ENCODE data around the gene NUP93. TPM values are rescaled to one million over a fixed set of nuclear protein-coding genes. Genes with fewer than 3 reads are reported as not detected.
A peak's percentile ranks its signal among the peaks of the same experiment; 100 is the strongest.

NUP93 gene
- total RNA-seq, 1 experiment from 2014 or later = 165 TPM

GRCh38 chr16:56728980-56729734 is 772 bp upstream of the NUP93 start:
- Histone ChIP-seq H3K14ac (ENCODE audit: insufficient read depth, low read length) (no peak overlapping the region), H4K8ac (replicated peaks; ENCODE audit: insufficient read length, low read depth, low read length) (no peak overlapping the region), H2BK20ac (ENCODE audit: low read depth, low read length, poor library complexity, severe bottlenecking) (no peak overlapping the region), H4K5ac (ENCODE audit: insufficient read length, low read depth, low read length) (no peak overlapping the region), H4K20me1 (ENCODE audit: control insufficient read depth, insufficient read depth, insufficient read length) (no peaks in the 10 kb centered on the region), H3K23me2 (ENCODE audit: insufficient read length, low read depth, low read length, poor library complexity, severe bottlenecking) (peaks cover 11% of the 10 kb centered on the region), H3K4ac (ENCODE audit: low read depth, low read length) (no peak overlapping the region), H3K18ac (ENCODE audit: insufficient read length, low read depth, low read length) (no peak overlapping the region), H3K79me2 (ENCODE audit: insufficient read depth, low read length) (peaks cover 30% of the 10 kb centered on the region; the same call in 1 of the 2 replicates), H2BK15ac (ENCODE audit: low read depth, low read length) (no peak overlapping the region), H4K91ac (ENCODE audit: insufficient read length, low read depth, low read length) (no peak overlapping the region), H3K79me1 (ENCODE audit: insufficient read depth, low read depth, low read length, poor library complexity, severe bottlenecking) (peaks cover 20% of the 10 kb centered on the region), H3K23ac (ENCODE audit: insufficient read length, low read depth, low read length) (no peak overlapping the region), H3K27me3 (ENCODE audit: insufficient read depth, low read length) (no peaks in the 10 kb centered on the region), H2AK5ac (ENCODE audit: insufficient read length, low read length) (no peak overlapping the region), H2BK5ac (ENCODE audit: insufficient read length, low read length) (no peak overlapping the region), H2AFZ (ENCODE audit: low read length) (no peak overlapping the region), H3K9ac (ENCODE audit: extremely low read depth, insufficient read length, low read length) (peak overlapping the region; percentile 36), H3K9me3 (ENCODE audit: control insufficient read depth, low read depth, low read length) (no peaks in the 10 kb centered on the region), H3T11ph (ENCODE audit: low read length) (no peak overlapping the region), H3K4me1 (ENCODE audit: insufficient read depth, low read length) (no peaks in the 10 kb centered on the region; the same call in 1 of the 2 replicates), H2BK120ac (ENCODE audit: low read depth, low read length, poor library complexity, severe bottlenecking) (no peak overlapping the region), H3K4me2 (ENCODE audit: insufficient read depth, insufficient read length, low read length) (peak overlapping the region; percentile 81), H2BK12ac (ENCODE audit: insufficient read length, low read depth, low read length) (no peak overlapping the region), H3K56ac (ENCODE audit: insufficient read length, low read depth, low read length) (no peak overlapping the region), H3K27ac (ENCODE audit: insufficient read length, low read depth, low read length) (no peak overlapping the region)
- H3K9me3 Mint-ChIP-seq = no peaks in the 10 kb centered on the region
- no CpG with 5 or more reads among the region's 8 CpGs for WGBS (ENCODE audit: extremely low coverage, insufficient read length, low lambda C conversion rate)
- no peak overlapping the region; a peak in 1 of 5 replicates for H3K4me3 Mint-ChIP-seq
- H3K27ac Mint-ChIP-seq = peak overlapping the region; percentile 1 to 69 (median 37)
- no peak for TF ChIP-seq CTCF (conservative IDR thresholded peaks at IDR 0.05)
- peaks cover 15 to 17% of the 10 kb centered on the region in 2 experiments for H3K4me1 Mint-ChIP-seq
- H3K27me3 Mint-ChIP-seq (ENCODE audit: low read depth) = no peaks in the 10 kb centered on the region
- no peak for DNase-seq
- no peaks in the 10 kb centered on the region for H3K36me3 Mint-ChIP-seq (ENCODE audit: insufficient read depth in 1 of 3, low read depth in 3 of 3)

All from H9 (cell line).